HepG2 (cell line): ENCODE data around the gene LHFPL2. TPM values are rescaled to one million over a fixed set of nuclear protein-coding genes. Genes with fewer than 3 reads are reported as not detected.
A peak's percentile ranks its signal among the peaks of the same experiment; 100 is the strongest.

Experiments
- GABPB1 ChIP-seq: IDR thresholded peaks from 2 replicates; pipeline ENCODE4 v1.6.1; 2016; ENCODE audit warnings: mild to moderate bottlenecking, missing genetic modification reagents, moderate library complexity, missing compliant biosample characterization
- HDAC2 ChIP-seq: sonication (generic); formaldehyde crosslinking; IDR thresholded peaks from 2 replicates; pipeline ENCODE4 v1.4.0; 2020; ENCODE audit warnings: missing genetic modification reagents
- HMG20A ChIP-seq: IDR thresholded peaks from 2 replicates; pipeline ENCODE4 v1.6.1; 2016; ENCODE audit warnings: borderline replicate concordance
- HOXA5 ChIP-seq: sonication (generic); formaldehyde crosslinking; IDR thresholded peaks from 2 replicates; pipeline ENCODE4 v1.4.0; 2020; ENCODE audit warnings: missing genetic modification reagents
- KDM1A ChIP-seq: IDR thresholded peaks from 2 replicates; pipeline ENCODE4 v1.6.1; 2016; ENCODE audit warnings: missing compliant biosample characterization
- KDM6A ChIP-seq: IDR thresholded peaks from 2 replicates; pipeline ENCODE4 v1.6.1; 2016; ENCODE audit warnings: low read depth
- MED1 ChIP-seq: sonication (generic); formaldehyde crosslinking; IDR thresholded peaks from 2 replicates; pipeline ENCODE4 v1.4.0; 2020; ENCODE audit warnings: missing genetic modification reagents
- NPAS2 ChIP-seq: sonication (generic); formaldehyde crosslinking; IDR thresholded peaks from 2 replicates; pipeline ENCODE4 v1.8.0; 2022; ENCODE audit warnings: mild to moderate bottlenecking, missing genetic modification reagents, borderline replicate concordance
- NR2F2 ChIP-seq: IDR thresholded peaks from 2 replicates; pipeline ENCODE4 v1.6.1; 2012; ENCODE audit warnings: low read depth, inconsistent platforms, borderline replicate concordance
- NRL ChIP-seq: sonication (generic); formaldehyde crosslinking; IDR thresholded peaks from 2 replicates; pipeline ENCODE4 v1.5.0; 2020; ENCODE audit warnings: missing genetic modification reagents, mild to moderate bottlenecking, moderate library complexity, borderline replicate concordance
- PITX1 ChIP-seq: sonication (generic); formaldehyde crosslinking; IDR thresholded peaks from 2 replicates; pipeline ENCODE4 v1.5.1; 2020; ENCODE audit warnings: mild to moderate bottlenecking, missing genetic modification reagents
- SMARCC2 ChIP-seq: fragments of 450-650 bp; IDR thresholded peaks from 2 replicates; pipeline ENCODE4 v1.6.1; 2017; ENCODE audit warnings: antibody characterized with exemption, mild to moderate bottlenecking
- YY1 ChIP-seq: IDR thresholded peaks from 2 replicates; pipeline ENCODE4 v1.6.1; 2011; ENCODE audit warnings: low read length, low read depth, moderate library complexity, mild to moderate bottlenecking; ENCODE audit not compliant: insufficient read depth, insufficient replicate concordance
- ZNF331 ChIP-seq: sonication (generic); formaldehyde crosslinking; IDR thresholded peaks from 2 replicates; pipeline ENCODE4 v1.4.0; 2020; ENCODE audit warnings: missing genetic modification reagents
- ZNF460 ChIP-seq: sonication (generic); formaldehyde crosslinking; IDR thresholded peaks from 2 replicates; pipeline ENCODE4 v1.5.1; 2020; ENCODE audit warnings: missing genetic modification reagents, mild to moderate bottlenecking, borderline replicate concordance
- ZNF607 ChIP-seq: sonication (generic); formaldehyde crosslinking; IDR thresholded peaks from 2 replicates; pipeline ENCODE4 v1.5.1; 2020; ENCODE audit warnings: missing genetic modification reagents, mild to moderate bottlenecking, borderline replicate concordance
- polyA plus RNA-seq, 8 experiments: library from polyadenylated mRNA; depleted of rRNA in 3 of 8; stranded (reverse) in 7 of 8; unstranded in 1 of 8; fragments of >200 nt; fragmentation: Illumina TruSeq in 4 of 8; extraction: Trizol in 4 of 8; gene quantifications; 2 replicates each; pipeline versions ENCODE4 v1.2.1 to v1.2.3, GENCODE V29; 2011 to 2016; ENCODE audit warnings: low read depth in 4 of 8, missing spikeins in 1 of 8, mixed read lengths in 1 of 8; ENCODE audit not compliant: insufficient read depth in 1 of 8
- total RNA-seq, 5 experiments: library from RNA; depleted of rRNA; stranded (reverse); fragments of >200 nt; fragmentation: Illumina TruSeq; extraction: Trizol; gene quantifications; 2 replicates each; pipeline ENCODE4 v1.2.3, GENCODE V29; 2016; ENCODE audit warnings: low read depth in 1 of 5
- TF ChIP-seq, protein P1 (sequence below): sonication (generic); formaldehyde crosslinking; IDR thresholded peaks from 2 replicates; pipeline ENCODE4 v1.5.1; 2020; ENCODE audit warnings: mild to moderate bottlenecking, missing genetic modification reagents, borderline replicate concordance
- TF ChIP-seq, protein P2 (sequence below): sonication (generic); formaldehyde crosslinking; conservative IDR thresholded peaks from 2 replicates; pipeline ENCODE4 v1.4.0; 2020; ENCODE audit warnings: mild to moderate bottlenecking, missing genetic modification reagents, moderate library complexity

The LHFPL2 gene
- total and polyA plus RNA-seq, 2 of the 13 experiments (the other 11 are each of a cell fraction or from before 2014, with no cell fraction given) = 6.0 to 20.0 TPM

DNA sequence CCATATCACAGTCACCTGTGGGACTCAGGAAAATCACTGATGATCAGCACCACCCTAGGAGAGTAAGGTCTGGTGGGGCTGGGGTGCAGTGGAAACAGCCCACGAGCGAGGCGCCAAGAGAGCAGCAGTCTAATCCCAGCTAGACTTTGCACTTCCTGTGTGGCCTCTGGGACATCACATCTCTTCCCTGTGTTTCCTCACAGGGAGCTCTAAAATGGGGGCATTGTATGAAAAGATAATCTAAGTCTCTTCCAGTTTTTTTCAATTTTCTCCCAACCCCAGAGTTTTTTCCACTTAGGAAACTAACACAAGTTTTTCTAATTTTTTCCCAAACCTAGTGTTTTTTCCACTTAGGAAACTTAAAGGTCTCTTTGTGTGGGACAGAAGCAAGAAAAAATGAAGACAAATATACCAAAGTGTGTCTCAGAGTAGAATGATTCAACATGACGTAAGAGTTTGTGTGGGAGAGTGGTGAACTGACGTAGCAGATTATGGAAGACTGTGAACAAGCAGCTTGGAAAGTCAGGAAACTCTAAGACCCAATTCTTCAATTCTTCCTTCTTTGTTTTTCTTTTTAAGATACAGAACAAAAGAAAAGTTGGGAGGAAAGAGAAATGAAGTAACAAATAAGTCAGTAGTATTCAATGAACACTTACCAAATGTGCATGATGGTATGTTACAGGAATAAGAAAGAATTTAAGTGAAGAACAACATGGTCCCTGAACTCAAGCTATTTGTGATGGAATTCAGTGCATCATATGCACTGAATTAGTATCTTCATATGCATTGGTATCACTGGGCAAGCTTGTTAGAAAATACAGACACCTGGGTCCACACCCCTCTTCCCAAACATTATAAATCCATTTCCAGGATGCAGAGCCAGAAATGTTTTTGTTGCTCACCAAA is 51.3 kb downstream of the LHFPL2 start (continued):
- no peak for TF ChIP-seq NPAS2 (CRISPR knock-in tag)
- peak; percentile 65; the same call in 1 of the 2 replicates for TF ChIP-seq KDM1A (CRISPR knock-in tag)
- no peak for TF ChIP-seq NRL (CRISPR knock-in tag)
- peak; percentile 46; the same call in 1 of the 2 replicates for TF ChIP-seq GABPB1 (CRISPR knock-in tag)
- peak; percentile 86 for TF ChIP-seq HMG20A
- no peak for TF ChIP-seq NR2F2
- TF ChIP-seq YY1 = no peak
- peak; percentile 35; the same call in 1 of the 2 replicates for TF ChIP-seq ZNF607 (CRISPR knock-in tag)
- TF ChIP-seq MED1 (CRISPR knock-in tag) = peak; percentile 89
- TF ChIP-seq ZNF331 = 0 out of 2 replicates have a peak, but pooled peaks have one; percentile 35
- TF ChIP-seq KDM6A (CRISPR knock-in tag) = peak; percentile 45; the same call in 1 of the 2 replicates
- 0 out of 2 replicates have a peak, but pooled peaks have one; percentile 38 for TF ChIP-seq HOXA5 (CRISPR knock-in tag)
- no peak for TF ChIP-seq SMARCC2
- TF ChIP-seq ZNF460 (CRISPR knock-in tag) = no peak
- TF ChIP-seq PITX1 (CRISPR knock-in tag) = peak; percentile 95
- TF ChIP-seq, protein P1, sequence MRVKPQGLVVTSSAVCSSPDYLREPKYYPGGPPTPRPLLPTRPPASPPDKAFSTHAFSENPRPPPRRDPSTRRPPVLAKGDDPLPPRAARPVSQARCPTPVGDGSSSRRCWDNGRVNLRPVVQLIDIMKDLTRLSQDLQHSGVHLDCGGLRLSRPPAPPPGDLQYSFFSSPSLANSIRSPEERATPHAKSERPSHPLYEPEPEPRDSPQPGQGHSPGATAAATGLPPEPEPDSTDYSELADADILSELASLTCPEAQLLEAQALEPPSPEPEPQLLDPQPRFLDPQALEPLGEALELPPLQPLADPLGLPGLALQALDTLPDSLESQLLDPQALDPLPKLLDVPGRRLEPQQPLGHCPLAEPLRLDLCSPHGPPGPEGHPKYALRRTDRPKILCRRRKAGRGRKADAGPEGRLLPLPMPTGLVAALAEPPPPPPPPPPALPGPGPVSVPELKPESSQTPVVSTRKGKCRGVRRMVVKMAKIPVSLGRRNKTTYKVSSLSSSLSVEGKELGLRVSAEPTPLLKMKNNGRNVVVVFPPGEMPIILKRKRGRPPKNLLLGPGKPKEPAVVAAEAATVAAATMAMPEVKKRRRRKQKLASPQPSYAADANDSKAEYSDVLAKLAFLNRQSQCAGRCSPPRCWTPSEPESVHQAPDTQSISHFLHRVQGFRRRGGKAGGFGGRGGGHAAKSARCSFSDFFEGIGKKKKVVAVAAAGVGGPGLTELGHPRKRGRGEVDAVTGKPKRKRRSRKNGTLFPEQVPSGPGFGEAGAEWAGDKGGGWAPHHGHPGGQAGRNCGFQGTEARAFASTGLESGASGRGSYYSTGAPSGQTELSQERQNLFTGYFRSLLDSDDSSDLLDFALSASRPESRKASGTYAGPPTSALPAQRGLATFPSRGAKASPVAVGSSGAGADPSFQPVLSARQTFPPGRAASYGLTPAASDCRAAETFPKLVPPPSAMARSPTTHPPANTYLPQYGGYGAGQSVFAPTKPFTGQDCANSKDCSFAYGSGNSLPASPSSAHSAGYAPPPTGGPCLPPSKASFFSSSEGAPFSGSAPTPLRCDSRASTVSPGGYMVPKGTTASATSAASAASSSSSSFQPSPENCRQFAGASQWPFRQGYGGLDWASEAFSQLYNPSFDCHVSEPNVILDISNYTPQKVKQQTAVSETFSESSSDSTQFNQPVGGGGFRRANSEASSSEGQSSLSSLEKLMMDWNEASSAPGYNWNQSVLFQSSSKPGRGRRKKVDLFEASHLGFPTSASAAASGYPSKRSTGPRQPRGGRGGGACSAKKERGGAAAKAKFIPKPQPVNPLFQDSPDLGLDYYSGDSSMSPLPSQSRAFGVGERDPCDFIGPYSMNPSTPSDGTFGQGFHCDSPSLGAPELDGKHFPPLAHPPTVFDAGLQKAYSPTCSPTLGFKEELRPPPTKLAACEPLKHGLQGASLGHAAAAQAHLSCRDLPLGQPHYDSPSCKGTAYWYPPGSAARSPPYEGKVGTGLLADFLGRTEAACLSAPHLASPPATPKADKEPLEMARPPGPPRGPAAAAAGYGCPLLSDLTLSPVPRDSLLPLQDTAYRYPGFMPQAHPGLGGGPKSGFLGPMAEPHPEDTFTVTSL (CRISPR knock-in tag) = peak; percentile 84
- TF ChIP-seq, protein P2, sequence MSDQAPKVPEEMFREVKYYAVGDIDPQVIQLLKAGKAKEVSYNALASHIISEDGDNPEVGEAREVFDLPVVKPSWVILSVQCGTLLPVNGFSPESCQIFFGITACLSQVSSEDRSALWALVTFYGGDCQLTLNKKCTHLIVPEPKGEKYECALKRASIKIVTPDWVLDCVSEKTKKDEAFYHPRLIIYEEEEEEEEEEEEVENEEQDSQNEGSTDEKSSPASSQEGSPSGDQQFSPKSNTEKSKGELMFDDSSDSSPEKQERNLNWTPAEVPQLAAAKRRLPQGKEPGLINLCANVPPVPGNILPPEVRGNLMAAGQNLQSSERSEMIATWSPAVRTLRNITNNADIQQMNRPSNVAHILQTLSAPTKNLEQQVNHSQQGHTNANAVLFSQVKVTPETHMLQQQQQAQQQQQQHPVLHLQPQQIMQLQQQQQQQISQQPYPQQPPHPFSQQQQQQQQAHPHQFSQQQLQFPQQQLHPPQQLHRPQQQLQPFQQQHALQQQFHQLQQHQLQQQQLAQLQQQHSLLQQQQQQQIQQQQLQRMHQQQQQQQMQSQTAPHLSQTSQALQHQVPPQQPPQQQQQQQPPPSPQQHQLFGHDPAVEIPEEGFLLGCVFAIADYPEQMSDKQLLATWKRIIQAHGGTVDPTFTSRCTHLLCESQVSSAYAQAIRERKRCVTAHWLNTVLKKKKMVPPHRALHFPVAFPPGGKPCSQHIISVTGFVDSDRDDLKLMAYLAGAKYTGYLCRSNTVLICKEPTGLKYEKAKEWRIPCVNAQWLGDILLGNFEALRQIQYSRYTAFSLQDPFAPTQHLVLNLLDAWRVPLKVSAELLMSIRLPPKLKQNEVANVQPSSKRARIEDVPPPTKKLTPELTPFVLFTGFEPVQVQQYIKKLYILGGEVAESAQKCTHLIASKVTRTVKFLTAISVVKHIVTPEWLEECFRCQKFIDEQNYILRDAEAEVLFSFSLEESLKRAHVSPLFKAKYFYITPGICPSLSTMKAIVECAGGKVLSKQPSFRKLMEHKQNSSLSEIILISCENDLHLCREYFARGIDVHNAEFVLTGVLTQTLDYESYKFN (CRISPR knock-in tag) = peak; percentile 86
- TF ChIP-seq HDAC2 (CRISPR knock-in tag) = peak; percentile 85
